Liver (tissue), 3 donors: ENCODE measurements around the gene OGG1.

ENCODE experiments used
- CTCF ChIP-seq: fragments of 150-350 bp; IDR thresholded peaks from 2 replicates; pipeline ENCODE4 v1.5.1; 2017; ENCODE audit warnings: improper control_type of control experiment, low read depth, low read length; ENCODE audit not compliant: missing input control
- HNF4A ChIP-seq, 2 donors: conservative IDR thresholded peaks; 2 replicates each; pipeline ENCODE4 v1.6.1; 2016; ENCODE audit warnings: antibody characterized with exemption in 2 of 2, mild to moderate bottlenecking in 2 of 2
- JUND ChIP-seq, 2 donors: IDR thresholded peaks; 2 replicates each; pipeline ENCODE4 v1.6.1; 2016; ENCODE audit warnings: antibody characterized with exemption in 2 of 2
- MAX ChIP-seq: IDR thresholded peaks from 2 replicates; pipeline ENCODE4 v1.6.1; 2016; ENCODE audit warnings: antibody characterized with exemption
- RAD21 ChIP-seq, 2 donors: IDR thresholded peaks; 2 replicates each; pipeline ENCODE4 v1.6.1; 2016; ENCODE audit warnings: antibody characterized with exemption in 2 of 2, mild to moderate bottlenecking in 2 of 2
- SP1 ChIP-seq: IDR thresholded peaks from 2 replicates; pipeline ENCODE4 v1.6.1; 2018; ENCODE audit warnings: antibody characterized with exemption, mild to moderate bottlenecking
- TAF1 ChIP-seq: conservative IDR thresholded peaks from 2 replicates; pipeline ENCODE4 v1.6.1; 2016; ENCODE audit warnings: antibody characterized with exemption, mild to moderate bottlenecking
- donor health status: healthy.
- donor health status: healthy.

GRCh38 chr3:9716801-9717555 is 32.8 kb upstream of the OGG1 start:
- TF ChIP-seq CTCF (no peak), MAX (no peak), JUND (IDR thresholded peaks at IDR 0.05) (no peak), TAF1 (no peak), HNF4A (conservative IDR thresholded peaks at IDR 0.05) (no peak), RAD21 (IDR thresholded peaks at IDR 0.05) (no peak), SP1 (no peak)
